ENCODE results near the gene SPTBN2.
A peak's percentile ranks its signal among the peaks of the same experiment; 100 is the strongest.

SPTBN2 gene

DNA sequence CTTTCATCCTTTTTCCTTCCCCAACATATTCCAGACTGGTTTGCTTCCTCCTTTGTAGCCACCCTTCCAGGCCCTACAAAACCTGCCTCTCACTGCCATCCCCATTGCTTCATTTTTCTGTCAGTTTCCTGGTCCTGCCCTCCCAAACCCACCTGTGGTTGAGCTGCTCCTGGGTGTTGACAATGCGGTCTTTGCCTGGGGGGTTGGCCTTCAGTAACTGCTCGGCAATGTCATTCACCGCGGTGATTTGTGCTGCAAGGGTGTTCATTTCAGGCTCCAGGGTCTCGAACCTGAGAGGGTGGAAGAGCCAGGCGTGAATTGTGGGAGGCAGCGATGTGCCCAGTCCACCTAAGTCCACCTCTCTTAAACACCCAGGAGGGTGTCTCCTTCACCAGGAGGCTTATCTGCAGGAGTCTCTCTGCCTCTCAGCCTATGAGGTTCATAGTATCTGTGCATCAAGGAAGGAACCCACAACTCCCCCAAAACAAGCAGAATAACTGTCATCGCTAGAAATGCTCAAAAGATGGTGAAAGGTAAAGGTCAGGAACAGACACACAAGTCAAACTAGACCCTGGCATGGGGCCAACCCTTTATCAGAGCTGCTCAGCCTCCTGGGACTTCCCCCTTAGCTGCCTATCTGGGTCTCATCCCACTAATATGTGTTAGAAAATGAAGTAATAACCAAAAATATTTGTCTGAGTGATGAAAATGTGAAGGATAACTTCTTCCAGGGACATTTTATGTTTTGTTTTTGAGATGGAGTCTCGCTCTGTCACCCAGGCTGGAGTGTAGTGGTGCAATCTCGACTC lies 27.4 kb downstream of the SPTBN2 start:
- no peak for DNase-seq

DNA sequence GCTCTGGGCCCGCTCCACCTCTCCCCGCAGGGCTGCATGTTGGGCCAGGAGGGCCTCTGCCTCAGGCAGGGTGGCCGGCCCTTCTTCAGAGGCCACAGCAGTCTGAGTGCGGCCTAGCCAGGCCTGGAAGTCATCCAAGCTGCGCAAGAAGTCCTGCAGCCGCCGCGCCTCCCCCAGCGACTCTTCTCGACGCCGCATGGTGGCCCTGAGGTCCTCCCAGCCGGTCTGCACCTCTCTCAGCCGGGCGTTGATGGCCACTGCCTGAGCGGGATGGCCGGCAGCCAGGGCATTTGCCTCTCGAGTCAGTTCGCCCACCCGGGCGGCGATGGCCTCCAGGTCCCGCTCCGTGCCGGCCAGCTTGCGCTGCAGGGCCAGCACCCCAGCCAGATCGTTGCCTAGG lies 28.3 kb downstream of the SPTBN2 start:
- DNase-seq = no peak

DNA sequence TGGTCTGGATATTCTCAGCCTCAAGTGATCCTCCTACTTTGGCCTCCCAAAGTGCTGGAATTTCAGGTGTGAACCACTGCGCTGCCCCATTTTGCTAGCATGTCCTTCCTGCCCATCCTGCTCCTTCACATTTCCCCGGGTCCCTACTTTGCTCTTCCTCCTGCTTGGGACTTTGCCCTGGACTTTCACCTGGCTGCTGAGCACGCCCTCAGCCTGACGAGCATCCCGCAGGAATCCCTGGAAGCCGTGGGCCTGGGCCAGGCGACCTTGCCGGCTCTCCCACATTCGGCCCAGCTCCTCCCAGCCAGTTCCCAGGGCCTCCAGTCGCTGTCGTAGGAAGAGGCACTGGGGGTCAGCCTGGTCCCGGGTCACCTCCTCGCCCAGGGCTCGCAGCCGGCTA lies 28.7 kb downstream of the SPTBN2 start:
- no peak for DNase-seq

DNA sequence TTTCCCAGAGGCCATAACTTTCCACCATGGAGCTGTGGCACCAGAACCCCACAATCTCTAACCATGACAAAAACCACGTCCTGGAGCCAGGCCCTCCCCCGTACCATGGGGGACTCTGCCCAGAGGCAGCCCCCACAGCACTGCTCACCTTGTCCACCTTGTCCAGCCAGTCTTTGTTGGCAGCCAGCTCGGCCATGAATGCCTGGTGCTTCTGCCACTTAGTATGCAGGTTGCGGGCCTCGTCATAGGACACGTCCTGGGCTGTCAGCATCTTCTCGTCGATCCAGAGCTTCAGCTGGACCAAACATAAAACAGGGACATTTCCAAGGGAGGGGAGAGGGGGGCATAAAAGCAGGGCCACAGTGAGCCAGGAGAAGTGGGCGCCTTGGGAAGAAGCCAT lies 30.5 kb downstream of the SPTBN2 start:
- DNase-seq = no peak

DNA sequence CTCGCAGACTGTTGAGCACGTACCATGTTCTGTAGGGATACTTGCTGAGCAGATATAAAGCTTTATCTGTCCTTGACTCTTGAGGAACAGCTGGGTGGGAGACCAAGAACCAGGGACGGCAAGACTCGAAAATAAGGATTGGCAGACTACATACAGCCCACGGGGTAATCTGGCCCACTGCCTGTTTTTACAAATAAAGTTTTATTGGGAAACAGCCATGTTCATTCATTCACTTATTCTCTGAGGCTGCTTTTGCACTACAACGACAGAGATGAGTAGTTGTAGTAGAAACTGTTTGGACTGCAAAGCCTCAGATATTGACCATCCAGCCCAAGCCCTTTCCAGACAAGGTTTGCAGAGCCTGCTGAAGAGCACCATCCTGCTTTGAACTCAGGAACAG lies 31.0 kb downstream of the SPTBN2 start:
- no peak for DNase-seq

DNA sequence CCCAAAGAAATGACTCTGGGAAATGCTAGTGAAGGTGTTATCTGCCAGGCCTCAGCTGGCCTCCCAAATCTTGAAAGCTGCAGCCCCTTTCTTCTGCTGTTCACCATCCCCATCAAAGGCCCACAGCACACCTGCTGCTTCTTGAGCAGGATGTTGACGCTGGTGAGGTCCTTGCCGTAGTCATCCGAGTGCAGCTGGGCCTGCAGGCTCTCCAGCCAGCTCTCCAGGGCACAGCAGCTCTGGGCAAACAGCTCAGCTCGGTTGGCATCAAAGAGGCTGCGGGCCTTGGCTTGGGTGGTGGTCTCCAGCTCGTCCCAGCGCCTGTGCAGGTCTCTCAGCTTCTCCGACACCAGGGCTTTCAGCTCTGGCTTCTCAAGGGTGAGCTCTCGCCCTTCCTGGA lies 32.9 kb downstream of the SPTBN2 start:
- DNase-seq = no peak

DNA sequence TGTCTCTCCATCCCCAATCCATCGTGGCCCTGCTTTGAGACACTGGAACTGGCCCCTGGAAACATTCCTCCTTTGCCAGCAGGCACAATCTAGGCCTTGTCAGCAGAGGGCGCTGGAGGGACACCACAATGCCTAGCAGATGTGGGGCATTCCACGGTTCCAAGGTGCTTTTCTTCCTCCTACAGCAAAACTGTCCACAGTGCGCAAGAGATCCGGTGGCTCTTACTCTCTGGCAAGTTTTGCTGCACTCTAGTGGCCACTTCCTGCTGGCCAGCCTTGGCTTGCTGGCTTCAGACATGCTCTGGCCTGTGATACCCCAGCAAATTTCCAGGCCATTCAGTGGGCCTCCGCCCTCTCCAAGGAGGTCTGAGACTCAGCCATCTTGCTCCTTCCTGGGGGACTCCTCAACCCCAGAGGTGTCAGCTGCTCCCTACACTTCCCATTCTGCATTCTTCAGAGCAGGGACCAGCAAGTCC lies 34.2 kb downstream of the SPTBN2 start:
- peak; percentile 57 for DNase-seq

DNA sequence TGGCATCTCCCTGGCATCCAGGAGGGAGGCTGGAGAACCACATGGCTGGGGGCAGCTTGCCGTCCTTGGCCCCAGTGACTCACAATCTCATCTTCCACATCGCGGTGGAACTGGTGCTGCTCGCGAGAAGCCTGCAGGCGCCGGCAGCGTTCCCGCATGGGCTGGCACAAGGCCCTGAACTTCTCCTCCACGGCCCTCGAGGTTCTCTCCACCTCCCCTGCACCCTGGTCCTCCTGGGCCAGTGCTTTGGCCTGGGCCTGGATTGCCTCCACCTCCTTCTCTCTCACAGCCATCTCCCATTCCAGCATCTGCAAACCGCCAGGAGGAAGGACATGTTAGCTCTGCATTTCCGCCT lies 35.0 kb downstream of the SPTBN2 start:
- no peak for DNase-seq

DNA sequence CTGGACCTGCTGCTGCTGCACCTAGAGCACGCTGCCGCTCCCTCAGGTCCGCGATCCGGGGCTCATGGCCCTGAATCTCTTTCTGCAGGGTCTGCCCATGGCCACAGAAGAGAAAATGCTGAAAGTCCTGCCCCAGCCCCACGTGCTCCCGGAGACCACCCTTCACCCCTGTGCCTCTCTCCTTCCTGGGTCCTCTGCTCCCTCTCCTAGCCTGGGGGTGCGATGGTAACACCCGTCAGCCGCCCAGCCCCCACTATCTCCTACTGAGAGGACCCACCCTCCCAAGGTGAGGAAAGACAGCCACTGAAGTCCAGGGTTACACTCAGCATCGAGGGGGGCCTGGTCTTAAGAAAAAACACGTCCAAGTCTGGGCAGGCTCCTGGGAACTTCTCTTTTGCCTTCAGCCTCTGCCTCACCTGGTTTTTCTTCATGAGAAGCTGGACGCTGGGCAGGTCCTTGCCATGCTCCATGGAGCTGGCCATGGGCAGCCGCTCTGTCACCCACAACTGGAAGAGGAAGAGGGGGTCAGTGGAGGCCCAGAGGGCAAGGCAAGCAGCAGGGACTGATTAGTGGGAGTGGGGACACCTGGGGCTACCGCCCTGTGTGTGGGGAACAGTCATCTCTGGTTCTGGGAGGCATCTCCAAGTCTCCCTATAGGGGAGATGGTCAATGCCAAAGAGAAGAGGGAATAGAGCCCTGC lies 35.5 kb downstream of the SPTBN2 start:
- DNase-seq = no peak

DNA sequence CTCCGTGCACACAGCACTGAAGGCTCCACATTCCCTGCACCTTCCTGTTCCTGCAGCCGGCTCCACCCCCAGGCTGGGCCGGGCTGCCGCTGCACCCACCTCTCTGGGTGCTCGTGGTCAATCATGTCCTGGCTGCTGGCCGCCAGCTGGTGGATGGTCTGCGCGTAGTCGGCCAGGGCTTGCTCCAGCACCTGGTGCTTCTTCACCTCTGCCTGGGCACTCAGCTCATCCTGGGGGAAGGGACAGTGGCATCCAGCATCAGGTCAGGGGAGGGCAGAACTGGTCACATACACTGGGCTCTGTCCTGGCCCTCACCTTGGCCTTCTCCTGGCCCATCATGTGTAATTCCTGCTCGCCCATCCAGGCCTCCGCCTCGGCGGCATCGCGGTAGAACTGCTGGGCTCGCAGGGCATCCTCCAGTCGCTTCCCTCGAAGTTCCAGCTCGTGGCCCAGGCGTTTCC lies 36.1 kb downstream of the SPTBN2 start:
- DNase-seq = no peak

DNA sequence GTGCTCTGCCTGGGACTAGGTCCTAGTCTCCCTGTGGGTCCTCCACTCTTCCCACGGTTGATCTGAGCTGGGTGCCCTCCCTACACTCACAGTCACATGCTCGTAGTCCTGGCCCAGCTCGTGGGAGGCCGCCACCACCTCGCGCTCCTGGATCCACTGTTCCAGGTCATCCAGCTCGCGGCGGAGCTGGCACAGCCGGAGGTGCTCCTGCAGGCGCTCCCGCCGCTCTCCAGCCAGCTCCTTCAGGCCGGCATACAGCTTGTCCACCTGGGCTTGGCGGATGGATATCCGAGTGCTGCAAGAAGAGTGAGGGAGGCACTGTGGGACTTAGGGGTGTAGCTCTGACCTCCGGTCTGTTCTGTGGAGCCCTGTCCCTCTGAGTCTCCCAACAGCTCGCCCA lies 36.6 kb downstream of the SPTBN2 start:
- DNase-seq = no peak

DNA sequence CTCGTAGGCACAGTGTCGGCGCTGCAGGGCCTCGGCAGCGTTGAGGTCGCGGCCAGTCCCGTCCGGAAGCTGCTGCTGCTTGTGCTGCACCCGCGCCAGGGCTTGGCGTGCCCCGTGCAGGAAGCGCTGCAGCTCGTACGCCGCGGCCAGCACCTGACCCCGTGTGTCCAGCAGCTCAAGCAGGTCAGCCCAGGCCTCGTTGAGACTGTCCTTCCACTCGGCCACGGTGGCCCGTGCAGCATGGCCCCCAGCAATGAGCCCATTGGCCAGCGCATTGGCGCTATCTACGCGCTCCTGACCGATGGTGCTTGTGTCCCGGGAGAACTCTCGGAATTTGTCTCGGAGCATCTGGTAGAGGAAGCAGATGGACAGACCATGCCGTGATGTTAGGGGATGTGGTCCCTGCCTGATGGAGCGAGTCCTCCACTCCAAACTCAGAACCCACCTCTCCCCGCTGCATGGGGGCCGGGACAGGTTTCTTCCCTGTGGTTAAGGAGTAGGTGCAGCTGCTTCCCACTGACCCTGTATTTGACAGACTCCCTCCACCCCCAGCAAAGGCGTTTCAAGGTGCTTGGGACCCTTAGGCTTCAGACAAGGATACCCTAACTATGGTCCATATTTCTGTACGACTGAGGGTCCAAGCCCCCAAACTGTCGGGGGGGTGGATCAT lies 37.6 kb downstream of the SPTBN2 start:
- DNase-seq = no peak

DNA sequence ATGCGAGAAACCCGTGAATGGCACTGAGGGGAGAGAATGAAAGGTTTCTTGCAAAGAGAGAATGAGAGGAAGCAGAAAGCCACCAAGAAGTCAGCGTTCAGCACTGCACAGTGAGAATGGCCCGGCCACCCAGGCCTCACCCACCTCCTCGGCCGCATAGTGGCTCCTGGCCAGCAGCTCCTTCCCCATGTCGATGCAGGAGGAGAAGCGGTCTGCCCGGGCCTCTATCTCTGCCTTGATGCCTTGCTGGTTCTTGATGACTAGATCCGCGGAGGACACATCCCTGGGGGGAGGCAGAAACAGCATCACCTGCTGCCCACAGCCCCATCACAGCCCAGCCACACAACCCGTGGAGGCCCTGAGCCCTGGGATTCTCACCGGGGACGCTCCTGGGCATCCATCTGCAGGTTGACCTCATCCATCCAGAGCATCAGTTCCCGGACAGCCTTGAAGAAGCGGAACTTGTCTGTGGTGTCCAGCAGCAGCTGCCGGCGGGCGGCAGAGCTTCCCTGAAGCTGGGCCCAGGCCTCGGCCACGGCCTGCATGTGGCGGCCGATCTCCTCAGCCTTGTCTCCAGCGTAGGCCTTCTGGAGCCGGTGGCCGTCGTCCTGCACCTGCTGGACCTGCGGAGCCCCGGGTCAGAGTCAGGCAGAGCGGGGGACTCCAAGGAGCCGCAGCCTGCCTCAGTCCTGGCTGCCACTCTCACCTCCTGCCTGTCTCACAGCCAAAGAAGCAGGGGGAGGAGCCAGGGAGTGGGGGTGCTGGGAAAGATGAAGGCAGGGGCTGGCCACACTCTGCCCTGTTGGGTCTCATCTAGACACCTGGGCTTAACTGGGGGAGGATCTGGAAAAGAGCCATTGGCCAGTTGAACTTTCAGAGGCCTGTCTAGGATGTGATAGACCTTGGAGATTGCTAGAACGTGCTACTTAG lies 39.1 kb downstream of the SPTBN2 start:
- DNase-seq = no peak

DNA sequence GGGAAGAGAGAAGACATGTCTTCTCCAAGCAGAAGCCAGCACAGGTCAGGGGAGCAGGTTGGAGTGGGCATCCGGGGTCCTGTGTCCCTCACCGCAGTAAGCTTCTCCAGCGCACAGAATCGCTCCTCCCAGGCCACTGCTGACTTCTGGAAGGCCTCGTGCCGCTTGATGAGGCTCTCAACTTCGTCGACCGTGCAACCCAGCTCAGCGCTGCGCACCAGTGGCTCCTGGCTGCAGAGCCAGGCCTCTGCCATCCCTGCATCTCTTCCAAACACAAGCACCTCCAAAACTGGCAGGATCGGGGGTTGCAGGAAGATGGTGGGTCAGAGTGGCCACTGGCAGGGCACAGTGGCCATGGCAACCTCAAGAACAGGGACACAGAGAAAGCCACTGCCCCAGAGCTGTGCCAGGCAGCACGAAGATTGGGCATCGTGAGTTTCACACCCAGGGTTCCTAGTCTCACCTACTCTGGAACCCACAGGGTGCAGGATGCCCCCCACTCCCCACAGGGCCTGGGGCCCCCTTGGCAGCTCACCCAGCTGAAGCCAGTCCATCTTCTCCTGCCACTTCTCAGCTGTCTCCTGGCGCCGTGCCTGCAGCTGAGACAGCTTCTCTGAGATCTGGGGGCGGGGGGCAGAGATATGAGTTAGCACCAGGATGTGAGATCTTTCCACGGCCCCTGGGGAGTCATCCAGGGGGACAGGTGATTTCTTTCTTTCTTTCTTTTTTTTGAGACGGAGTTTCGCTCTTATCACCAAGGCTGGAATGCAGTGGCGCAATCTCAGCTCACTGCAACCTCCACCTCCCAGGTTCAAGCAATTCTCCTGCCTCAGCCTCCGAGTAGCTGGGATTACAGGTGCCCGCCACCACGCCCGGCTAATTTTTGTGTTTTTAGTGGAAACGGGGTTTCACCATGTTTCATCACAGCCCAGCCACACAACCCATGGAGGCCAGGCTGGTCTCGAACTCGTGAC lies 40.2 kb downstream of the SPTBN2 start:
- DNase-seq = no peak

DNA sequence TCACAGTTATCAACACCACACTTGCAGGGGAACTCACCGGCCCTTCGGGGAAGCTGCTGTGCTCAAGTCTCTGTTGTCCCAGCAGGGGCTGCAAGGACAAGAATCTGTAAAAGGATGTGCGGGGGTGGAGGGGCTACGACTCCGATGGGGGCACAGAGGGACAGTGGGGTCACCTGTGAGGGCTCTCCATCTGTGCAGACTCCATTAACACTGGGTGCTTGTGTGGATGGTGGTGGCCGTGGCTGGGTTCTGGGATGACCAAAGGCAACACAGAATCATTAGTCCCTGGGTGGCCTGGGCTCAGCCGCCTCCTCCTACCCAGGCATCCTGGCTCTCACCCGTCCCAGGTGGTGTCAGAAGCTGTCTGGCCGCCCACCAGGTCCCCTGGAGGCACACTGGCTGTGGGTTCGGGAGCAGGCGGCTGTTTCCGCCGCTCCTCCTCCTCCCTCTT lies 41.2 kb downstream of the SPTBN2 start:
- DNase-seq = no peak

DNA sequence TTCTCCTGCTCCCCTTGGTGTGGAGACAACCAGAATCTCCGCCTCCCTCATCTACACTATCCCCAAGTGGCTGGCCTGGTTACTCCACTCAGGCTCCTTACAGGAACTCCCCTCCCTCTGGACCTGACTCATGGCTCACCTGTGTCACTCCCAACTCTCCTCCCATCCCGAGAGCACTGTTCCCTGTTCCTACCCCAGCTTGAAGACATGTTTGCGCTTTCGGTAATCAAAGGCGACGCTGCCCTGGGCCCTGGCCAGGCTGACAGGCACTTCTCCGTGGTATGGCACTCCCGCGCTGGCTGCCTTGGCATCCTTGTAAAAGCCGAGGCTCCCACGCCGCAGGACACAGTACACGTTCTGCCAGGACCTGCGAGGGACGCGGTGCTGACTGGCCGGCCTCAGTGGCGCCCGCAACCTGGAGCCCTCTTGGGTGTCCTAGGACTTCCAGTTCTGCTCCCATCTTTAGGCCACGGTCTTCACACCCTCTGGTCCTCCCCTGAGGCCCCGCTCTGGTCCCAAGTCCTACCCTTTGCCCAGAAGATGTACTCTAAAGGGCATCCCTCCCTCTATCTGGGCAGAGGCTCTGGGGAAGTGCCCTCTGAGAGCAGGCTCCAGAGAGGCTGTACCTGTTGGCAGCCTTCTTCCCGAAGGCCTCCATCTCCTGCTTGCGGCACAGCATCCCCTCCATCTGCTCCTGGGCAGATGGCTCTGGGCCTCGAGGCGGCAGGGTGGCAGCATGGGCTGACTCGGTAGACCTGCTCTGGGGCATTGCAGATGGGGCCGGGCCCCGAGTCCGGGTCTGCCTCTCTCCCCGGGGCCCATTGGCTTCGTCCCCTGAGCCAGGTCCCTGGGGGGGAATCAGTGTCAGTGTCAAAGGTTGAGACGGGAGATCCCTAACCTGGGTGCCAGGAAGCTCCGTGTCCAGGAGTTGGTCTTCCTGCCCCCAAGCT lies 41.9 kb downstream of the SPTBN2 start:
- no peak for DNase-seq

DNA sequence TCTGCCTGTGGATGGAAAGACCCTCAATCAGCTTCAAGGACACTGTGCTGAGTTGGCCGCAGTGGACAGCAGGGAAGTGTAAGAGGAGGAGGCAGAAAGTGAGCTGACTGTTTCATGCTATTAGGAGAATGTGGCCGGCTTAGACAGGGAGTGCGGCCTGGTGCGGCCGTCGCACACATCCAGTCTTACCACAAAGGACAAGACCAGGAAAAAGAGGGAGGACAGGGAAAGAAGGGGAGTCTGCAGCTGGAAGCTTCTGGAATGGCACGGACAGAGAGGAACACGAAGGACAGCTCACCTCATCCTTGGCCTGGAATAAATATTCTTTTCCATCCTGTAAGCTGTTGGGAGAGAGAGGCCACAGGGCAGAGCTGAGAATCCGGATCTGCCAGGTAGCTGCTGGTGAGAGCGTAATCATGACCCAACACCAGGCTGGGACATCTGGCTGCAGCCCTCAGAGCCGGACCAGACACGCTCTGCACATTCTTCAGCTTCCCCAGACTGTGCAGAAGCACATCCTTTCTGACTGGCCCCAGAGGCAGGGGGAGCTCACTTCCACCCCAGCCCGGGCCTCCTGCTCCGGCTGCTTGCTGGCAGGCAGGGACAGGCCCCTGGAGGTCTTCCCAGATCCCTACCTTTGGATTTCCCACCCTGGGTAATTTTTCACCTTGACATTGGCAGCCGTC lies 42.8 kb downstream of the SPTBN2 start:
- no peak for DNase-seq

DNA sequence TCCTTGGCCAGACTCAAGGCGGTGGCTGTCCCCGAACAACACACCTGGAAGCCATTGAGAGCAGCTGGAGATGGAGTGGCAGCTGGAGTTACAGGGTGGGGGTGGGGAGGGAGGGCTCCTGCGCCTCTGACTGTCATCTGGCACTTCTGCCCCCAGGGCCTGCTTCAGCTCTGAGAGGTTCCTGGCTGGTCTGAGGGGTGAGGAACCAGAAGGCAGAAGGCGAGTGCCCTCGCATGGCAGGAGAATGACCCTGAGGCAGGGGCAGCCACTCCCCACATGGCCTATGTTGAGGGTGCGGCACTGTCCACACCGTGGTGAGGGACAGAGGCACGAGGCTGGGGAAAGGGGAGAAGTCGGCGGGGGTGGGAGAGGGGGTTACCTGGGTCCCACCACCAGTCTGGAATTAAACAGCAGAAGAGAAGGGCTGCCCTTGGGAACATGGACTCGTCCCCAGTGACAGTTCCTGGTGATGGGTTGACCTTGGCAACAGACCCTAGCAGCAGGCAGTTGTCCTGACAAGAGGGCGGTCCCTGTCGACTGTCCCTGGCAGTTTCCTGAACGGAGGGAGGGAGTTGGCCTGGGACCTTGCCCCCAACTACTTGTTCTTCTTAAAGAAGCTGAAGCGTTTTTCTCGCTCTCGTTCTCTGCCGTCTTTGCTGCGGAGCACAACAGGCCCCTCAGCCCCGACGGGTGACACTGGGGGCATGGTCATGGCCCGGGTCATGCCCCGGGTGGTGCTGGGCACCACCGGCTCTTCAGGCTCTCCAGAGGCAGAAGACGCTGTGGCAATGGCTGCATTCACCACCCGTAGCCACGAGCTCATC lies 43.5 kb downstream of the SPTBN2 start:
- no peak for DNase-seq

DNA sequence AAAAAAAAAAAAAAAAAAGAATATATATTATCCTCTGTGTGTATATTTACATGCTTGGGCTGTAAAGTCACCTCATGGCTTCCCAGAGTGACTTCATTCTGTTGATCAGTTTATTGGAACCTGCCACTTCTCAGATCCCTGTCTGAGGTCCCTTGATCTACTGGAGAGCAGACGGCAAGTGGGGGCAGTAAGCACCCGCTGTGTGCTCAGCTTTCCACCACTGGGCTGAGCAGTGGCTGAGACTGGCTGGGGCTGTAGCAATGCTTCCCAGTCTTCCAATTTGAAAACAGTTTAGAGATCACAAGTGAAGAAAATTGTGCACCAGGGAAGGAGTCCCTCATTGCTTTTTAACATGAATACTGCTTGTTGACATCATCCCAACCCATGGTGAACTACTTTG lies 44.4 kb downstream of the SPTBN2 start:
- no peak for DNase-seq
